Tibial nerve (tissue), 3 donors: ENCODE measurements around the gene CYP27A1.

Source experiments
- CTCF ChIP-seq, 5 experiments: fragments of 200-600 bp in 3 of 5; fragments of 450-650 bp in 2 of 5; sonication (generic) in 3 of 5; IDR thresholded peaks; one replicate each; pipeline ENCODE4 v1.5.1; 2016 to 2019; ENCODE audit warnings: antibody characterized with exemption in 5 of 5, mild to moderate bottlenecking in 3 of 5, moderate library complexity in 2 of 5
- POLR2A ChIP-seq, 2 donors: fragments of 450-650 bp; IDR thresholded peaks; one replicate each; pipeline ENCODE4 v1.6.1; 2017; ENCODE audit warnings: antibody characterized with exemption in 2 of 2, mild to moderate bottlenecking in 2 of 2, moderate library complexity in 2 of 2

- TF ChIP-seq POLR2A (IDR thresholded peaks at IDR 0.05) (no peak), CTCF (IDR thresholded peaks at IDR 0.05) (no peak)
Observed at GRCh38 chr2:218746960-218747359, 35.0 kb upstream of the CYP27A1 start.
